ENCODE data around the gene GAN.
"Not testable (repeated sequence)": the region's sequence is repeated elsewhere in the genome, so short reads cannot be mapped to it uniquely, and the experiment has no call there.

Gene GAN

DNA sequence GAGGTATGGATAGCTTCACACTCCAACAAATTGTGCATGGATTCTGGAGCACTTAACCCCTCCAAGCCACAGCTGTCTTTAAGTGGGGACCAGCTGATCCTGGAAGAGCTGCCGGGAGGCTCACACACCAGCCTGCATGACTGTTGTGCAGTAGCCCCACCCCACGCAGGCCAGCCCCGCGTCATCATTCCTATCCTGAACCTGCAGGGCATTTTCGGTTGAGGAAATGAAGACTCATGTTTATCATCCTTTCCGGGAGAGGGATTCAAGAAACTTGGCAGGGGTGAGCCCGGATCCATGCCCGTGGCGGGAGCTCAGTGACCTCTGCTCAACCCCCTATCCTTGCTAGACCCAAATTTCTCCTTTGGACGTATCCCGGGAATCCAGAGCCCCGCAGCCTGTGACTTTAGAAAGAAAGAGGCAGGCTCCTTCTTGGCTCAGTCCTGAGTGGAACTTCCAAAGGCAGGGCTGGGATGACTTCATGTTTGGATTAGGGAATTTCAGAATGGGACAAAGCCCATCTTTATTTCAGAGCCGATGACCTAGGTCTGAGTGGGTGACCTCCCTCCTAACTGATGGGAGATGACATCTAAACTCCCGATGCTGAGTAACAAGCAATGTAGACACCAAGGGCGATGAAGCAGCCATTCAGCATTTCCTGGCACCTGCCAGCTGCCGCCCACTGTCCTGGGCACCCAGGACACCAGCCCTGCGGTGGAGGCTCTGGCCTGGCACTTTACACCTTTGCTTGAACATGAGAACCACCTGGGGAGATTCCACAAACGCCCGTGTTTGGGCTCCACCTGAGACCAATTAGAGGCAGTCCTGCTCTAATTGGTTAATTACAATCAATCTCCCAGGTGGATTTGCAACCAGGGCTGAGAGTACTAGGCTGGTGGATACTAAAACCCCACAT is 86.5 kb downstream of the GAN start:
- no peak for DNase-seq

DNA sequence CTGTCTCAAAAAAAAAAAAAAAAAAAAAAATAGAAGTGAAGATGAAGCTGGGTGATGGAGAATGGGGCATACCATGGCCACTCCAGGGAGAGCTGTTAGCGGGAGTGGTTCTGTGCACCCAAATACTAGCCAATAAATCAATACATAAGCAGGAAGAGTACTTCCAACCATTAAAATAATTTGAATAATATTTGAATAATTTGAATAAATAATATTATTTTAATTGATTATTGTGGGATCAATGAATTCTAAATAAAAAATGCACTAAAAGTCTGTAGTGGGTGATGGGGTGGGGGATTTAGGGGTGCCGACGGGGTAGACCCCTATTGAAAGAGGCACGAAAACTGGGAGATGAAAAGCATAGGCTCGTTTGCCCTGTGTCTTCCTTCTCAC is 88.4 kb downstream of the GAN start:
- DNase-seq = no peak

DNA sequence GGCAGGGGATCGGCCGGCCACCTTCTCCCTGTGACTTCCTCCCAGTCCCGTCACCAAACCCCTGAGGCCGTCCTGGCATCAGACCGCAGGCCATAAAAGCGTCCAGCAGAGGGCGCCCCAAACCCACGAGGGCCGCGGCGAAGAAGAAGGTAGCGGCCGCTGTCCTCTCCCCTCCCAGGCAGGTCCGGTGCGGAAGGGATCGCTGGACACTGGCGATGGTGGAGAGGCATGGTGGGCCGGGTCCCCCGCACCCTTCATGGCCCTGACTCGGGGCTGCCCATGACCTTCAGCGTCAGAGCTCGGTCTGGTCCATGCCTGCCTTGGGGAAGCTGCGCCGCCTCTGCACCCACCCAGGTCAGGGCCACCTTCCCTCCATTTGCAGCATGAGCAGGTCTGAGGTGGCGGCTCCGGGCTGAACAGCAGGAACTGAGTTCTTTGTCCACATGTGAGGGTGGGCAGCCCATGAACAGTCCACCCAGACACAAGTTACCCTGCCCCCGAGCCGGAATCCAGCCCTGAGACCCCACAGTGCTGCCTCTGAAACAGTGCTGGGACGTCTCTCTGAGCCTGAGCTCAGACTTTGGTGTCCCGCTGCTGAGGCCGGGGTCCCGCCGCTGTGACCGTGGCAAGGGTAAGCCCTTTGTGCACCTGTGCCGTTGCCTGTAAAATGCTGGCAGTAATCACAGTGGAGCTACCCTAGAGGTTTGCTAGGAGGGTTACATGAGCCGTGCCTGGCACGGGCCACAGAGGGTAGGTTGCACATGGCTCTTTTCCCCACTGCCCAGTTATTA is 89.0 kb downstream of the GAN start:
- no peak for DNase-seq

DNA sequence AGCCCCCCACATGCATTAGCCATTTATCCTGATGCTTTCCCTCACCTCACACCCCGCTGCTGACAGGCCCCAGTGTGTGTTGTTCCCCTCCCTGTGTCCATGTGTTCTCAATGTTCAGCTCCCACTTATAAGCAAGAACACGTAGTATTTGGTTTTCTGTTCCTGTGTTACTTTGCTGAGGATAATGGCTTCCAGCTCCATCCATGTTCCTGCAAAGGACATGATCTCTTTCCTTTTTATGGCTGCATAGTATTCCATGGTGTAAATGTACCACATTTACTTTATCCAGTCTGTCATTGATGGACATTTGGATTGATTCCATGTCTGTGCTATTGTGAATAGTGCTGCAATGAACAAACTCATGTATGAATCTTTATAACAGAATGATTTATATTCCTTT is 90.2 kb downstream of the GAN start:
- not testable (repeated sequence) for DNase-seq

DNA sequence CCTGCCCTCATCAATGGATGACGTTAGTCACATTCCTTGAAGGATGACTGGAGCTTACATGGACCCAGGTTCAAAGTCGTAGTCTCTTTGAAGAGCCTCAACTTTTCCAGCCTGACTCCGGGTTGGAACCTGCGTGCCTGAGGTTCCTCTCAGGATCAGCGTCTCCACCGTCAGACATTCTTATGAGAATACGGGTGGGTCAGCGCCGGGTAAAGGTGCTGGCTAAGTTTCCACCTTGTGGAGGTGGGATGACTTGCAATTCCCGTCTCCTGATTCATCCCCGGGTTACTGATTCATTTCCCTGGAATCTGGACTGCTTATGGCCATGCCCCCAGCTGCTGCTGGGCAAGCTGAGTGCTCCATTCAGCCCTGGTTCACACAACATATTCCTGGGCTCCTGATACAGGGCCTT is 90.9 kb downstream of the GAN start:
- DNase-seq = no peak

DNA sequence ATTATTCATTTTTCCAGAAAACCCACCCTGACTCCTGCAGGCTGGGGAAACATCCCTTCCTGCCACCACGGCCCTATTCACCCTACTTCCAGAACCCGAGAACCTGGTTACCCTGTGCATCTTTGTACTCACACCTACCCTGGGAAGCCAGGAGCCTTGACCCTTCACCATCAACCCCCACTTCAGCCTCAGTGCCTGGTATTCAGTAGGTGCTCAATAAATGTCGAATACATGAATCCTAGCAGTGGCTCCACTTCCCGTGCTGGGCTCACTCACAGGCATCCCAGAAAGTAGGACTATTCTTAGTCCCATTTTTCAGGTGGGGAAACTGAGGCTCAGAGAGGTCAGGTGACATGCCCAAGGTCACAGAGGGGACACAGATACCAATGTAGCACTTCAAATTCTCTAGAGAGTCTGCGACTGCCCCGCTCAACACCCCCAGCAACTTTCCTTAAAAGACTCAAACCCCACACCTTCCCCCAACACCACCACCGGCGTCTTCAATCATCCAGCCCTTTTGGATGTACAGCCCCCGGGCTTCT is 93.7 kb downstream of the GAN start:
- no peak for DNase-seq

DNA sequence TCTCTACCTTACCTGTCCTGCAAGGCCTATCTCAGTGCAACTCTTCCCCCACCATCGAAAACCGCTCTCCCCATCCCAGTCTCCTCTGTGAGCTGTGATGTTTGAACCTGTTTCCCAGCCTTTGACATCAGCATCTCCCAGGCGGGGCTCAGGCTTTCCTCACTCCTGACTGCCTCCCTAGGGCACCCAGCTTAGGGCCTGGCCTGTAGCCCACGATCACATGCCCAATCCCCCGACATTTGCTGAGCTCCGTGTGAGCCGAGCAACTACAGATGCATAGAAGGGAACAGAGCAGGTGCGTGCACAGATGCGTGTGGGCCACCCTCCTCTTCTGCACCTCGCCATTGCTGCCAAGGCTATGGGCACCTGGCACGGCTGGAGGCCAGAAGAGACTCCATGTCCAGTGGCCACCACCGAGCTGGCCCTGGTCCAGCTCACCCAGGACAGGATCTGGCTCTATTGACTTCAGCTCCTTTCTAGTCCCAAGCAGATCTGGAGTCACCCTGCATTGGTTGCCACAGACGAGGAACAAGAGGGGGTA is 94.3 kb downstream of the GAN start:
- no peak for DNase-seq

DNA sequence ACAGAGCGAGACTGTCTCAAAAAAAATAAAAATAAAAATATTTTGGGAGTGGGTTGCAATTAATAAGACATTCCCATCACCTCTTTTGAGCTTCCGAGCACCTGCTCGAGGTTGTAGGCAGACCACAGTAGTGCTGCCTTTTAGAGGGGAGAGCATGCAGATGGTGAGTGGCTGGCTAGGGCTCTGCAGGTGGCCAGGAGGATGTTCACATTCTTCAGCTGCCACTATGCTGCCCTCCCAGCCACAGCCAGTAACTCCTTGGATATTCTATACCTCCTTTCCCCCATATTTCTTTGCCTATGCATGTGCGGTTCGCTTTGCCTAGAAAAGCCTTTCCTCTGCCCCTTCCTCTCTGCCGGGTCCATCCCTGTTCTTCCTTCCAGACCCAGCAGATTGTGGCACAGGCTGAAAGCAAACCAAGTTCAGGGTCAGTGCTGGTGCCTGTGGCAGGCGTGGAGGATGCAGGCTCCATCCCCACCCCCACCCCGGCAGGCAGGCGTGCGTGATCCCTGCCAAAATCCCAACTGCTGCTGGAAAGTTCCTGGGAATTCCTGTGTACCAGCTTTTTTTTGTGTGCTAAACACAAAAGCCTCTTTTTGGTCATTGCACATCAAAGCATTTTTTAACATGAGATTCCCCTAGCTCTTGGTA is 96.0 kb downstream of the GAN start:
- DNase-seq = no peak

DNA sequence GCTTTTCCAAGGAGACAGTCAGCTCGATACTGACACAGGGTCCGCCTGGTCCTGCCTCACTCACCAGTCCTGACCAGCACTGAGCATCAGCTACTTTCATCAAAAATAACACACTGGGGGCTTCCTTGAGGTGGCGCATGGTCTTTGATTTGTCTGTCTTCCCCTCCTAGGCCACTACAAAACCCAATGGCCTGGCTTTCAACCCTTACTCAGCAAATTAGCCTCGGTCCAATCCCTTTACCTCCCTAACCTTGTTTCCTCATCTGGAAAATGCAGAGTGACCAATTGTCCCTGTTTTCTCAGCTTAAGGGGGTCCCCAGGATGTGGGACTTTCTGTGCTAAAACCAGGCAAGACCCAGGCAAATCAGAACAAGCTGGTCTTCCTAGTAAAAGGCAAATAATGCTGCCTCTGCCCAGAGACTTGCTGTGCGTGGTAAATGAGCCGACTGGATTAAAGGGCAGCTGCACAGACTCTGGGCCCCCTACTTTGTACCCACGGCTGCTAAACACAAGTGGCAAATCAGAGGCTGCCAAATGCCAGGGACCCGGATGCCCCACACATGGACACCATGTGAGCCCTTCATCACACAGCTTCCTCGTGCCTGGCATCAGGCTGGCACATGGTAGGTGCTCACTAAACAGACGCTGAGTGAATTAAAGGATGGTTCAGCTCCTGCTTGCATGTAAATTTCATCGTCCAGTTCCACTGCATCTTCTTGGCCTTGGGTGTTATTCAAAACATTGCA is 98.7 kb downstream of the GAN start:
- no peak for DNase-seq

DNA sequence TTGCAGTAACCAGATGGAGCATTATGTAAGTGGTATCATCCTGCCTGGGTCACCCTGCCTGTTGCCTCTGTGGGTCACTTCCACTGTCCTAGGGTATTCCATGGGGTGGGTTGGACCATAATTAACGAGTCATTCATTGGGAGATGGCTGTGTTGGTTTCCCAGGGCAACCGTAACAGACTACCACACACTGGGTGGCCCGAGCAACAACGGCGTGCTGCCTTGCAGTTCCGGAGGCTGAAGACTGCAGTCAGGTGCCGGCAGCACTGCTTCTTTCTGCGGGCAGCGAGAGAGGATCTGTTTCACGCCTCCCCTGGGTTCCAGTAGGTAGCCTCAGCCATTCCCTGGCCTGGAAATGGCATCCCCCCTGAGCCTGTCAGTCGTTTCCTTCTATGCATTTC is 101.0 kb downstream of the GAN start:
- no peak for DNase-seq

DNA sequence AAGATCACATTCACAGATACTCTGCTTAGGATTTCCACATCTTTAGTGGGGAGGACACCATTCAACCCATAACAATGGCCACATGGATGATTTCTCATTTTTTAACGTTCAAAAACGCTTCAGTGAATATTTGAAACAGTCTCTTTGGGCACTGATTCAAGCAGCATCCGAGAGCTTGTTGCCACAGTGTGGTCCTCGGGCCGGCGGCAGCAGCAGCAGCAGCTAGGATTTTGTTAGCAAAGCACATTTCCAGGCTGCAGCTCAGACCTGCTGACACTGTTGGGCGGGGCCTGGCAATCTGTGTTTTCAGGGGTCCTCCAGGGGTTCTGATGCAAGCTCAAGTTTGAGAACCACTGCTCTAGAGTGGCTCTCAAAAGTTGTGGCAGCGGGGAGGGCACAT is 102.0 kb downstream of the GAN start:
- no peak for DNase-seq

DNA sequence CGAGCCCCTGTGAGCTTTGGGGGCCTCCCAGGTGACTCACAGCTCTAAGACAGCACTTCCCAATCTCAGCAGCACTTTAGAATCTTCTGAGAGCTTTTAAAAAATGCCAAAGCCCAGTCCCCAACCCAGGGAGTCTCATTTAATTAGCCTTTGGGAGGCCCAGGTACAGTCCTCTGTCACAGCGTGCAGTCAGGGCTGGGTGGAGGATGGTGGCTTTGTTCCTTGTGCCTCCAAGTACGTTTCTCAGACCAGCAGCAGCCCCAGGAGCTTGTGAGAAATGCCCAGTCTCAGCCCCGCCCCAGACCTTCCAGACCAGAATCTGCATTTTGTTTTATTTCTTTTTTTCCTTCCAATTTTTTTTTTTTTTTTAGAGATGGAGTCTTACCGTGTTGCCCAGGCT is 102.4 kb downstream of the GAN start:
- no peak for DNase-seq

DNA sequence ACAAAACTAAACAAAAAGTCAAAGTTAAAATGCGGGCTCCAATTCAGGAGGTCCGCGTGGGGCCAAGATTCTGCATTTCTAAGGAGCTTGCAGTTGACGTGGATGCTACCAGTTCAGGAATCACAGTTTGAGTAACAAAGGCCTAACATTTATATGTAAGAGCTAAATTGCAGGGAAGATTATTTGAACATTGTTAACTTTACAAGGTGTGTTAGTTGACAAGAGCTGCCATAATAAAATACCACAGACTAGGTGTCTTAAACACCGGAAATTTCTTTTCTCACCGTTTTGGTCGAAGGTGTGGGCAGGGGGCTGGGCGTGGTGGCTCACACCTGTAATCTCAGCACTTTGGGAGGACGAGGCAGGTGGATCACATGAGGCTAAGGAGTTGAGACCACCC is 105.0 kb downstream of the GAN start:
- no peak for DNase-seq

DNA sequence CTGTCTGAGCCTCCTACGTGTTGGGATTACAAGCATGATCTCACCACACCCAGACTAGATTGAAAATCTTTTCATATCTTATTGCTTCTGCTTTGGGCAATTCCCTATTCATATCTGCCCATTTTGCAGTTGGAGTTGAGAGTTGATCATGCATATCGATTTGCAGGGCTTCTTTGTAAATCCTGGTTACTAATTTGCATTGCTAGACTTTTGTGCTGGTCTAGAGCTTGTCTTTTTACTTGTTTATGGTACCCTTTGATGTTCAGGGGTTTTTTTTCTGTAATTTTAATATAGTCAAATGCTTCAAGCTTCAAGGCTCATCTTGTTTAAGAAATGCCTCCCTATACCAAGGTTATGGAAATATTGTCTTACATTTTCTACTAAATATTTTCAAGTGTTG is 106.4 kb downstream of the GAN start:
- DNase-seq = no peak

DNA sequence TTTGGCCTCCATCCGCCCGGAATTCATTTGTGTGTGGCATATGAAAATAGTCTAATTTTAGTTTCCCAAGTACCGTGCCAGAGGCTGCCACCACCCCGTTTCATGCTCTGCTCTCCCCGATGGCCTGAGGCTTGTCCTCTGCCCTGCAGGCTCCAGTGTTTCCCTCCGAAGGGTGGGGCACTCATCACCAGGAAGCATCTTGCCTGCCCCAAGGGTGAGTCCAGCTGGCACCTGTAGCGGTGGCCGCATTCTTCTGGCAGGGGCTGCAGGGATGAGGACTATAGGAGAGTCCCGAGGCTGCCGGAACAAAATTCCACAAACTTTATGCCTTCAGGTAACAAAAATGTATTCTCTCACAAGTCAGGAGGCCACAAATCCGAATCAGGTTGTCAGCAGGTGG is 106.8 kb downstream of the GAN start:
- no peak for DNase-seq

DNA sequence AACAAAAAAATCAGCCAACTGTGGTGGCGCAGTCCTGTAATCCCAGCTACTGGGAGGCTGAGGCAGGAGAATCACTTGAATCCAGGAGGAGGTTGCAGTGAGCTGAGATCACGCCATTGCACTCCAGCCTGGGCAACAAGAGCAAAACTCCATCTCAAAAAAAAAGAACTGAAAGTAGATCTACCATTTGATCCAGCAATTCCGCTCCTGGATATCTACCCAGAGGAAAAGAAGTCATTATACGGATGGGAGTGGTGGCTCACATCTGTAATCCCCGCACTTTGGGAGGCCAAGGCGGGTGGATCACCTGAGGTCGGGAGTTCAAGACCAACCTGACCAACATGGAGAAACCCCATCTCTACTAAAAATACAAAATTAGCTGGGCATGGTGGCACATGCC is 107.4 kb downstream of the GAN start:
- DNase-seq = not testable (repeated sequence)

DNA sequence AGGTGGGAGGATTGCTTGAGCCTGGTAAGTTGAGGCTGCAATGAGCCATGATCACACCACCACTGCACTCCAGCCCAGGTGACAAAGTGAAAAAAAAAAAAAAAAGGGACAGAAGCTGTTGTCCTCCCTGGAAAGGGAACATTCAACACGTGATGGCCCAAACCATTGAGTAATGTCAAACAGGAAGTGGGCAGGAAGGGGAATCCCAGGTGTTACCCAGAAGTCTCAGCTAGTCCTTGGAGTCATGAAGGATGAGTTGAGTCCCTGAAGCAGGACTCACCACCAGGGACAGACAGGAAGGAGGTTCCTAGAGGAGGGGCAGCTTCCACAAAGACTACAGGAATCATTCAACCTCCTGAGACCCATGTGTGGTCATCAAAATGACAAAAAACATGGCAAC is 110.0 kb downstream of the GAN start:
- no peak for DNase-seq

DNA sequence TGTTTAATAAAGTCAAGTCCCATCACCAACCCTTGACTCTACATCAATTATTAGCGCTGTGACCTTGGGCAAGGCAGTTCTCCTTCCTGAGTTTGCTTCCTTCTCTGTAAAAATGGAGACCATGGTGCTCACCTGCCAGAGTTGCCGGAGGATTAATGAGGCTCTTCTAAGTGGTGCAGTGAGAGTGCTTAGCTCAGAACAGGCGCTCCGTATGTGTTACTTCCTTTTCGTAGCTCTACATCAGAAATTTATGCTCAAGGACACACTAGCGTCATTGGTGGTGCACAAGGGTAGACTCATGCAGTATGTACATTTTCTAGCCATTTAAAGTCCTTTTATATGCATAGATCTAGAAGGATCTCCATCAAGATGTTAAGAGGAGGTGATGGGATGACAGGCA is 112.5 kb downstream of the GAN start:
- no peak for DNase-seq

DNA sequence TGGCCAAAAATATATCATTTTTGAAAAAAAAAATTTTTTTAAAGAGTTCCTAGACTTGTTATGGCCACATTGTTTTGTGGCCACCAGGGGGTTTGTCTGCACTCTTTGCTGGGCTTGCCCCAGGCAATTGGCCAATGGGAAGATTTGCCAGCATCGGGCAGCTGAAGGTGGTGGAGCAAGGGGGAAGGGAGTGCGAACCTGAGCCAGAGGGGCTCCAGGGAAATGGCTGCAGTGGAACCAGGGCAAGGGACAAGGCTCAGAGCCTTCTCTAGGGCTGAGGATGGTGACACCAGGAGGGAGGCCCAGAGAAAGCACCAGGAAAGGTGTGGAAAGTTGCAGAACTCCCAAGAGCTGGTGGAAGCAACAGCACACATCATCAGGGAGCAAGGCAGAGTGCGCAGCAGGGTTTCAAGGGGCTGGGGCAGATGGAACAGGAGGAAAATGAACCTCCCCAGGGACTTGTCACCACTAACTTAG is 114.3 kb downstream of the GAN start:
- DNase-seq = no peak

DNA sequence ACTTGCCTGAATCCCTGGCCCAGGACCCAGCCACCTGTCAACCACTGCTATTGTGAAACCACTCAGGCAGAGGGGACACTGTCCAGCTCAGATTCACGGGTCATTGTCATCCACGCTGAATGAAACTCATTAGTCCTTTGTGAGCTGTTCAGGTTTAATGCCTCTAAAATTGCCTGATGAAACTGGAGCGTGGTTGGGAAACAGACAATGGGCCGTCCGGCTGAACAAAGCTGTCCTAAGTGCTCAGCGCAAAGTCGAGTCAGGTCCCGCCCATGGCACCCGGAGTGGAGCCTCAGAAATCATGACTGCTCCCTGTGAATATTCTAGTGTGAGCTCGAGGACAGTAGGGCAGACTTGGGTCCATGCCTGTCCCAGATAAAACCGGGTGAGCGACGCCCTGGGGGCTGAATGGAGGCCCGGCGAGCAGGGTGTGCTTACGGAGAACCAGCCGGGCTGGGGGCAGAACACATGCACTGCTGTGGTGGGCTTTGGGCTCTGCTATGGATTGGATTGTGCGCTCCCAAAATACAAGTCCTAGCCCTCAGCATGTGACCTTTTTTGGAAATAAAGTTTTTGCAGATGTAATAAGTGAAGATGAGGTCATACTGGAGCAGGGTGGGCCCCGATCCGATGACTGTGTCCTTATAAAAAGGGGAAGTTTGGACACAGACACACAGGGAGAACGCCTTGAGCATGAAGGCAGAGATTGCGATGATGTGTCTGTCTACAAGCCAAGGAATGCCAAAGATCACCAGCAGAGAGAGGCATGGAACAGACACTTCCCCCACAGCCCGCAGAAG is 117.0 kb downstream of the GAN start:
- no peak for DNase-seq

DNA sequence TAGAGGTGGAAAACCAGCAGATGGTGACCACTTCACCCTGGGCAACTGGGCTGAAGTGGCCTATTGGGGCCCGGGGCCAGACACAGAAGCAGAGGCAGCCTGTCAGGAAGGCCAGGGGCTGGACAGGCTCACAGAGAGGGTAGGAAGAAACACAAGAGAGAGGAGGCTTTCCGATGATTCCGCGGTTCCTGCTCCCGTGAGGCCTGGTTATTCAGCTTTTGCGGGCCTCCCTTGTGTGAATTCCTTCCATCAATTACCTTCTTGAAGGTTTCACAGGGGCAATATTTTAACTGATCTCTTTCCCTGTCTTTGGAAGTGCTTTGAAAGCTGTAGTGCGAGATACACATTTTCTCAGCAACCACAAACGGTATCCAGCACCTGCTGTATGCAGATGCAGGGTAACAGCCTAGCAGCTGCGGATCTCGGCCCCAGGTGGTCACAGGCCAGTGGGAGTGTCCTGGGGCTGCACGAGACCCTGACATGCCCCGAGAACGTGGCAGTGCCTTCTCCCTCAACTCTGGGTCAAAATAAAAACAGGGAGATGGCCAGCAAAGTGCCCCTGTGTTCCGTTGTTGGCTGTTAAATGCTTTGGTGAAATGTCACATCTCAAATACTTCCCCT is 118.3 kb downstream of the GAN start:
- no peak for DNase-seq
